CD4-positive, alpha-beta T cell (primary cell): Measurements from ENCODE around the gene ATP2B1. TPM values are rescaled to one million over a fixed set of nuclear protein-coding genes. Genes with fewer than 3 reads are reported as not detected.

ENCODE experiments used
- ATAC-seq: fragments of 200-7000 bp; cut with Tn5 transposase; one replicate; pipeline ENCODE4 v1.10.0; 2022; ENCODE audit warnings: mild to moderate bottlenecking; ENCODE audit not compliant: poor library complexity
- CTCF ChIA-PET: fragments of 350-600 bp; sonication (Branson Sonifier 250); formaldehyde crosslinking; loops from one replicate; lab custom pipeline; 2021; ENCODE audit warnings: antibody characterized with exemption, inconsistent platforms; lab: Charles Lee
- POLR2A ChIA-PET: fragments of 350-600 bp; sonication (Branson Sonifier 250); formaldehyde crosslinking; loops from one replicate; lab custom pipeline; 2021; ENCODE audit warnings: antibody characterized with exemption, inconsistent platforms; lab: Charles Lee
- DNase-seq, 14 experiments: peaks; one replicate each; pipeline ENCODE4 v3.0.0-alpha.2; 2013 to 2020; ENCODE audit warnings: mixed read lengths in 2 of 14
- H3K27ac ChIP-seq, 2 donors: one replicate each; pipeline versions ENCODE4 v1.5.1 to v1.7.0; 2013; ENCODE audit warnings: low read length in 2 of 2, low read depth in 1 of 2, mild to moderate bottlenecking in 1 of 2
- H3K27me3 ChIP-seq, 2 experiments: 1 replicate in 1 of 2; 2 replicates in 1 of 2; pipeline versions ENCODE4 v1.6.1 to v1.7.0; 2013; ENCODE audit warnings: low read length in 2 of 2, control low read depth in 1 of 2, mild to moderate bottlenecking in 1 of 2, moderate library complexity in 1 of 2; ENCODE audit not compliant: insufficient read depth in 2 of 2, control insufficient read depth in 1 of 2
- H3K36me3 ChIP-seq: one replicate; pipeline ENCODE4 v1.6.1; 2013; ENCODE audit warnings: low read length, control low read depth; ENCODE audit not compliant: insufficient read depth
- H3K4me1 ChIP-seq: one replicate; pipeline ENCODE4 v1.6.1; 2013; ENCODE audit warnings: low read length, control low read depth; ENCODE audit not compliant: insufficient read depth
- H3K4me3 ChIP-seq: one replicate; pipeline ENCODE4 v1.5.1; 2013; ENCODE audit warnings: mild to moderate bottlenecking, low read length, moderate library complexity
- H3K9me3 ChIP-seq, 2 experiments: 1 replicate in 1 of 2; 2 replicates in 1 of 2; pipeline versions ENCODE4 v1.6.1 to v1.7.0; 2013; ENCODE audit warnings: low read length in 2 of 2, mild to moderate bottlenecking in 2 of 2, control low read depth in 1 of 2, moderate library complexity in 1 of 2; ENCODE audit not compliant: control insufficient read depth in 1 of 2, insufficient read depth in 1 of 2
- H3K27ac Mint-ChIP-seq: one replicate; pipeline ENCODE4 v1.8.0; 2020; ENCODE audit warnings: mixed read lengths
- H3K27me3 Mint-ChIP-seq: one replicate; pipeline ENCODE4 v1.8.0; 2021; ENCODE audit warnings: mixed read lengths
- H3K36me3 Mint-ChIP-seq: one replicate; pipeline ENCODE4 v1.8.0; 2021; ENCODE audit warnings: low read depth, mixed read lengths
- H3K4me1 Mint-ChIP-seq: one replicate; pipeline ENCODE4 v1.8.0; 2021; ENCODE audit warnings: low read depth, mixed read lengths
- H3K4me3 Mint-ChIP-seq: one replicate; pipeline ENCODE4 v1.8.0; 2020; ENCODE audit warnings: mild to moderate bottlenecking, mixed read lengths
- H3K9me3 Mint-ChIP-seq: one replicate; pipeline ENCODE4 v1.8.0; 2020; ENCODE audit warnings: mixed read lengths
- CTCF ChIP-seq: fragments of 200-600 bp; IDR thresholded peaks from one replicate; pipeline ENCODE4 v1.8.0; 2022; ENCODE audit warnings: antibody characterized with exemption, mild to moderate bottlenecking
- intact Hi-C, 2 experiments: fragments of 100-400 bp; cut with DNase I in 1 of 2; cut with micrococcal nuclease in 1 of 2; formaldehyde crosslinking; loops; one replicate each; pipeline versions ENCODE4 v1.15.1 to v1.9.0; 2023 to 2025; cut with DNase I, micrococcal nuclease
- total RNA-seq, 174 experiments: library from RNA in 2 of 174; stranded (reverse) in 2 of 174; gene quantifications; one replicate each; pipeline ENCODE4 v1.2.3 and lab custom pipeline; 2021 to 2026

Gene ATP2B1
- total RNA-seq, 2 experiments from 2014 or later, result 98.2 to 100 TPM

DNA sequence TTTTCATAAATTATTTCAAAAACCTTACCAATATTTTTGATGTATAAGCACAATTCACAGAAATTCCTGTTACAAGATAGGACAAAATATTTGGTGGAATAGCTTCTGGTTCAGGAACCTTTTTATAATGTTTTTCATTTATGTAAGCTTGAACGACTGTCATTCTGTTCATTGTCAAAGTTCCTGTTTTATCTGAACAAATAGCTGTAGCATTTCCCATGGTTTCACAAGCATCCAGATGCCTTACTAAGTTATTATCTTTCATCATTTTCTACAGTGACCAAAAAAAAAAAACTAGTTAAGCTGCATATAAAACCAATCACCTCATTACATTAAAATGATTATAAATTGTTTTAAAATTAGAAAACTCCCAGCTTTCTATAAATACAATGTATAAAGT lies 87.1 kb downstream of the ATP2B1 start:
- Histone ChIP-seq H3K9me3 (no peaks in the 10 kb centered on the region), H3K27me3 (no peaks in the 10 kb centered on the region), H3K36me3 (peaks cover 66% of the 10 kb centered on the region), H3K4me3 (no peak overlapping the region), H3K4me1 (no peaks in the 10 kb centered on the region), H3K27ac (no peak overlapping the region)
- TF ChIP-seq CTCF, result no peak
- no peaks in the 10 kb centered on the region for H3K4me1 Mint-ChIP-seq
- ATAC-seq (no peak), DNase-seq (no peak)
- ChIA-PET CTCF (interaction anchor here (0.6 to 2.3 kb wide), 4 partner anchors 27 to 393 kb away, joined by 3 to 5 read pairs (median 3); no protein-coding TSS in a partner anchor), POLR2A (interaction anchor here (1.1 kb wide), 1 partner anchor 88 kb away, joined by 5 read pairs; the partner anchor contains the start of gene ATP2B1)
- H3K27me3 Mint-ChIP-seq, result no peaks in the 10 kb centered on the region
- no peak overlapping the region for H3K4me3 Mint-ChIP-seq
- peaks cover 86% of the 10 kb centered on the region for H3K36me3 Mint-ChIP-seq
- no peaks in the 10 kb centered on the region for H3K9me3 Mint-ChIP-seq
- H3K27ac Mint-ChIP-seq, result no peak overlapping the region
- intact Hi-C loops, result no loop called here

DNA sequence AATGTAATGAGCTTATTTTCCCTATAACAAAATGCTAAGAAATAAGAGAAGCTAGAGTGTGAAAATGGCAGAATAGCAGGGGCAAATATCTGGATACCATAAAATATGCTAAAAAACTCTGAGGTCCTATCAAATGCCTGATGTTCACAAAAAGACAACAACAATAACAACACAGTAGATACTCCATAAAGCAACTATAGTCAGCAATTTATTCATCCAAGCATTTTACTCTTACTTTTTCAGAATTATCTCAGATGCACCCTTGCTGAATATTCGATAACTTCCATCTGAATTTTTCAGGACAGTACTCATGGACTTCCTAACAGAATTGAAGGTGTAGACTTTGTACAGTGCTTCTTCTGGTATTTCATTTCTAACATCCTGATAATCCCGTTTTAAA lies 88.9 kb downstream of the ATP2B1 start:
- ChIA-PET CTCF (interaction anchor here (2.3 kb wide), 1 partner anchor 25 kb away, joined by 5 read pairs; no protein-coding TSS in a partner anchor), POLR2A (no interaction called here)
- no peaks in the 10 kb centered on the region for H3K4me1 Mint-ChIP-seq
- H3K9me3 Mint-ChIP-seq, result no peaks in the 10 kb centered on the region
- H3K36me3 ChIP-seq, result peaks cover 69% of the 10 kb centered on the region
- no peaks in the 10 kb centered on the region for H3K9me3 ChIP-seq
- TF ChIP-seq CTCF, result no peak
- no peaks in the 10 kb centered on the region for H3K4me1 ChIP-seq
- H3K27ac Mint-ChIP-seq, result no peak overlapping the region
- no peaks in the 10 kb centered on the region for H3K27me3 Mint-ChIP-seq
- no peak for DNase-seq
- no peak overlapping the region for H3K4me3 ChIP-seq
- no peaks in the 10 kb centered on the region for H3K27me3 ChIP-seq
- no peak for ATAC-seq
- no peak overlapping the region for H3K27ac ChIP-seq
- intact Hi-C loops, result no loop called here
- peaks cover 86% of the 10 kb centered on the region for H3K36me3 Mint-ChIP-seq
- no peak overlapping the region for H3K4me3 Mint-ChIP-seq

- no peaks in the 10 kb centered on the region for H3K9me3 ChIP-seq
- no peak overlapping the region for H3K4me3 Mint-ChIP-seq
- peaks cover 85% of the 10 kb centered on the region for H3K36me3 Mint-ChIP-seq
- DNase-seq, result peak in 1 of 14 experiments; percentile 19
- no peak overlapping the region for H3K27ac ChIP-seq
- CTCF ChIA-PET, result interaction anchor here (1.2 kb wide), 1 partner anchor 22 kb away, joined by 4 read pairs; no protein-coding TSS in a partner anchor
- no peak overlapping the region for H3K4me3 ChIP-seq
- no peak for ATAC-seq
- H3K9me3 Mint-ChIP-seq, result no peaks in the 10 kb centered on the region
- peaks cover 60% of the 10 kb centered on the region for H3K36me3 ChIP-seq
- H3K27ac Mint-ChIP-seq, result peak overlapping the region; percentile 18
- H3K27me3 Mint-ChIP-seq, result no peaks in the 10 kb centered on the region
- intact Hi-C loops, result no loop called here
- H3K4me1 Mint-ChIP-seq, result no peaks in the 10 kb centered on the region
- POLR2A ChIA-PET, result no interaction called here
- no peaks in the 10 kb centered on the region for H3K27me3 ChIP-seq
- no peak for TF ChIP-seq CTCF
- H3K4me1 ChIP-seq, result no peaks in the 10 kb centered on the region
Measured at GRCh38 chr12:89618113-89618862, 90.3 kb downstream of the ATP2B1 start.
